Head of caudate nucleus (tissue), 42 donors: ENCODE measurements around the gene WFDC10B.
A peak's percentile ranks its signal among the peaks of the same experiment; 100 is the strongest.
"Not testable (repeated sequence)": the region's sequence is repeated elsewhere in the genome, so short reads cannot be mapped to it uniquely, and the experiment has no call there.

ENCODE experiments used
- DNase-seq, 42 donors: peaks; one replicate each; pipeline versions ENCODE4 v3.0.0 to v3.0.0-alpha.2; 2020 to 2021; ENCODE audit warnings: mixed read lengths in 7 of 42
- intact Hi-C: fragments of 100-400 bp; cut with DNase I; formaldehyde crosslinking; loops from one replicate; pipeline ENCODE4 v1.15.0; 2022

WFDC10B gene

DNA sequence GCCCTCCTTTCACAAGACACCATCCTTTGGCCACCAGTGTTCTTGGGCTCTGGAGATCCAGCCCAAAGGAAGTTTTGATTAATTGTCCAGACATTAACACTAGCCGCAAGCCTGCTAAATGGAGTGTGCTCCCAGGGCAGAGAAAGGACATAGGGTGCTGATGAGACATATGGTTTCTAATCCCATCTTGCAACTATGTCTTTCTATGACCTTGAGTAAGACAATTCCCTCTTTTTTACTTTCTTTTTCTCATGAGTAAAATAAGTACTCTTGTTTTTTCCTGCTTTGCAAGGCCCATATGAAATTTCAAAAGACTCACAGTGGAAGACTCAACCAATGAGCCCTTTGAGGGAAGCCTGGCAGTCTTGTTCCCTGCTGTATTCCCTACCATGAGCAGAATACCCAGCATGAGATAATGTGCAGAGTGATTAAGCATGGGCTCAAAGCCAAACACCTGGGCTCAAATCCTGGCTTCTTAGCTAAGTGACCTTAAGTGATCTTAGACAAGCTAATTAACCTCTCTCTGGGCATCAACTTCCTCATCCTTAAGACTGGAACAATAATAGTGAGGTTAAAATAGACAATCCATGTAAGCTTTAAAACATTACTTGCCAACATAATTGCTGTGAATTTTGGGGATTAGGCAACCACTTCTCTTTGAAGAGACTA, at the start of gene WFDC10B:
Gene WFDC10B (minus strand): TSS at position 51 of the 669 bp plus-strand sequence. CDS start 19,027 bp downstream, outside the sequence.
- DNase-seq: peak in 1 of 42 donors; percentile 1
- intact Hi-C loops: no loop called here

- DNase-seq: no peak
- intact Hi-C loops: no loop called here
These were observed 47.9 kb upstream of the WFDC10B start for GRCh38 chr20:45752746-45753145.

DNA sequence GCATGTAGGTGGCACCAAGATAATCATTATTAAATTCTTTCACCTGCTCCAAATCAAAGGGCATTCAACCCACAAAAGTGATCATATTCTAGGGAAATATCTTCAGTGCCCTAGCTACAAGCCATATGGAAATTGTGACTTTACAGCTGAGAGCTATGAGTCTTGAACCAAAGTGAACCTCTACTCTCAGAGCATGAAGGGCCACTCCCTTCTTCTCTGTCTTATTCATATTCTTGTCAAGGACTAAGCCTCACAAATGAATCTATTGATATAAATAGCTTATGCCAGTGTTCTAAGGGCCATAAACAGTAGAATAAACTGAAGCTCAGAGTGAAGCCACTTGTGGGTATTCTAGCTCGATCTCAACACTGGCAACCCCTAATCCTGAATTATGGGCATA, 46.9 kb upstream of the WFDC10B start:
- no peak for DNase-seq
- intact Hi-C loops: no loop called here

DNA sequence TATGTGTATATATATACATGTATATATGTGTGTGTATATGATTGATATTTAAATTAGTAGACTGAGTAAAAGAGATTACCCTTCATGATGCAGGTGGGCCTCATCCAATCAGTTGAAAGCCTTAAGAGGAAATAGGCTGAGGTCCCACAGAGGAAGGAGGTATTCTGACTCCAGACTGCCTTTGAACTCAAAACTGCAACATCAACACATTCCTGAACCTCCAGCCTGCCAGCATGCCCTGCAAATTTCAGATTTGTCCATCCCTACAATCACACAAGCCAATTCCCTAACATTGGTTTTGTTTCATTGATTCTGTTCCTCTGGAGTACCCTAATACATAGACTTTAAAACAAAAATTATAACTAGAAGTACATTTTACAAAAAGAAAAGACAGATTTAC, 40.2 kb upstream of the WFDC10B start:
- no peak for DNase-seq
- intact Hi-C loops: no loop called here

DNA sequence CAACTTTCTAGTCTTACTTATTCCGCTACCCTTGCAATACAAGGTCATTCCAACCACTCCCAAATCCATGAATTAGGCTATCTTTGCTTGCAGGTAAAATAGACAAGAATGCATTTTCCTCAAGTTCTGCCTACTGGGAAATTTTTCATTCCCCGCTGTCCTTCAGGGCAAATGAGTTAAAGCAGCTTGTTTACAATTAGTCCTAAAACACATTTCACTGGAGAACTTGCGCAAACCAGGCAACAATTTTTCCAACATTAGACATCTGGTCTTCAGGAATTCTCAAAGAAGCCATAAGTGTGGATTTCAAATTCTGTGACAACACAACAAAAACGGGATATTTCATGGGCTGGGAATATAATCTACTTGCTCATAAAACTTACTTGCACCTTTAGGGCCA, 37.8 kb upstream of the WFDC10B start:
- intact Hi-C loops: no loop called here

DNA sequence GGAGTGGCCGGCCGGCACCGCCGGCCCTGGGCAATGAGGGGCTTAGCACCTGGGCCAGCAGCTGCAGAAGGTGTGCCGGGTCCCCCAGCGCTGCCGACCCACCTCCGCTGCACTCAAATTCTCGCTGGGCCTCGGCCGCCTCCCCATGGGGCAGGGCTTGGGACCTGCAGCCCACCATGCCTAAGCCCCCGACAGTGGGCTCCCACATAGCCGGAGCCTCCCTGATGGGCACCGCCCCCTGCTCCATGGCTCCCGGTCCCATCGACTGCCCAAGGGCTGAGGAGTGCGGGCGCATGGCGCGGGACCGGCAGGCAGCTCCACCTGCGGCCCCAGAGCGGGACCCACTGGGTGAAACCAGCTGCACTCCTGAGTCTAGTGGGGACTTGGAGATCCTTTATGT, 31.2 kb upstream of the WFDC10B start:
- no peak for DNase-seq
- intact Hi-C loops: no loop called here

More for the DNA sequence above, 37.8 kb upstream of the WFDC10B start:
- no peak for DNase-seq

GRCh38 chr20:45735552-45735951, 30.7 kb upstream of the WFDC10B start:
- intact Hi-C loops: no loop called here
- no peak for DNase-seq

- intact Hi-C loops: no loop called here
- no peak for DNase-seq
These were observed 27.4 kb upstream of the WFDC10B start for GRCh38 chr20:45732199-45732598.

DNA sequence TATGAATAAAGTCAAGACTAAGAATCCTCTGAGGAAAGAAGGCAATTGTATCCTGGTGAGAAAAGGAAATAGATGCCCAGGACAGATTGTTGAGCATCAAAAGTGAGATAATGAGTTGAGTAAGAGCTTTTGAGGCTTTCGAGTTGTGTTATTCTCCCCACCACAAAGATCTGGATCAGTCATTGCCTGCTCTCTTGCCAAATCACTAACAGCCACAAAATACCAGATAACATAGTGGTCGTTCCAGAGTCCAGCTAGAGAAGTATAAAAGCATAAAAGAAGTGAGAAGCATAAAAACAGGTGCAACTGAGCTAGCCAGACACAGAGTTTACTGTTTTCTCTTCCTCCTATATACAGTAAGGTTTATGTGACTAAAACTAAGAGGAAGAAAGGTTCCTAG, 22.2 kb upstream of the WFDC10B start:
- DNase-seq: no peak
- intact Hi-C loops: no loop called here

DNA sequence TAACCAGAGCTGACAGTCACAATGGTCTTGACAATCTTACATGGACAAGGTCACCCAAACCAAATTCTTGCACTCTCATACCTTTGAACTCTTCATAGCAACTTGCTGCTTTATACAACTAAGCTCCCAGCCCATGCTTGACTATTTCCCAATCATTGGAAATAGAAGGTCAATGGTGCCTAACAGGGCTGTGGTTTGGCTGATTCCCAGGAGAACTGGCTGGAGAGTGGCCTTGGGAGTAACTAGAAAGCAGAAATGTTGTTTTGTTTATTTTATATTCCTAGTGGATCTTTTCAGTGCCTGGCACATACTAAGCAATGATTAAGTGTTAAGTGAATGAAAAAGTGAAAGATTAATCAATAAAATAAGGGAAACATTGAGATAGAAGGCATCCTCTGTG, 20.3 kb upstream of the WFDC10B start:
- intact Hi-C loops: no loop called here
- no peak for DNase-seq

- intact Hi-C loops: no loop called here
- DNase-seq: no peak
These were observed 17.2 kb upstream of the WFDC10B start, which contains the start of gene SPINT4 for GRCh38 chr20:45722047-45722446. Gene SPINT4 (plus strand): TSS chr20:45722347. CDS start chr20:45722368, 21 bp downstream.

- DNase-seq, intact Hi-C loops: not testable (repeated sequence)
These were observed 11.4 kb upstream of the WFDC10B start for GRCh38 chr20:45716141-45716688.

DNA sequence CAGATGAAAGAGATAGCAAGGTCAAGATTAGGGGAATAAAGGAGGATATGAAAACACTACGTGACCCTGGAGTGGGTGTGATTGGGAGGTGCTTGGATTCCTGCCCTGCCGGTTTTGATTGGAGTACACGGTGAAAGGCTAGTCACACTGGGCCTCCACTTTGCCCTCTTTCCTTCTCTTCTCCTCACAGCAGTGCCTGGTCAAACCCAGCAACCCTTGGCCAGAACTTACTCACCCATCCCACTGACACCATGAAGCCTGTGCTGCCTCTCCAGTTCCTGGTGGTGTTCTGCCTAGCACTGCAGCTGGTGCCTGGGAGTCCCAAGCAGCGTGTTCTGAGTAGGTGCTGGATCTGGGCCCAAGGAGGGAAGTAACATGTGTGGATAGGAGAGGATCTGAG, 2.9 kb downstream of the WFDC10B start, which contains the start of gene WFDC13:
Gene WFDC13 (plus strand): TSS at position 166 of the 400 bp plus-strand sequence. CDS start 86 bp downstream, at position 252.
- intact Hi-C loops: no loop called here
- DNase-seq: no peak

DNA sequence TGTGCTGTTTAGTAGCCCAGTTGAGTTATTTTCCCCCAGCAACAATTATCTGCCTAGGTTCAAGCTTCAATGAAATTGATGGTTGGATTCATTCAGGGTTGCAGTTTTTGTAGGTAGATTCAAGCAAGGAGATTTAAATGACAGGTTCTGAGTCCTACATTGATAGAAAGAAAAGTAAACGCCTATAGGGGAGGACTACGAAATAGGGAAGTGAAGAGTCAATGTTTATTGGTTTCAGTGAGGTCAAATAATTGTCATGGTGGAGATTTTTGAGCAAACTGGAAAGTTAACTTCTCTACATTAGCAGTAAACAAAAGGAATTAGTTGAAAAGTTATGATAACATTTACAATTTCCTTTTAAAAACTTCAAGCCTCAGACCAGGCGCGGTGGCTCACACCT, 3.7 kb downstream of the WFDC10B start:
- no peak for DNase-seq

GRCh38 chr20:45695496-45695895, 9.3 kb downstream of the WFDC10B start:
- intact Hi-C loops: no loop called here
- no peak for DNase-seq

More for the DNA sequence above, 3.7 kb downstream of the WFDC10B start:
- intact Hi-C loops: no loop called here

GRCh38 chr20:45693346-45693745, 11.5 kb downstream of the WFDC10B start:
- intact Hi-C loops, DNase-seq: not testable (repeated sequence)

DNA sequence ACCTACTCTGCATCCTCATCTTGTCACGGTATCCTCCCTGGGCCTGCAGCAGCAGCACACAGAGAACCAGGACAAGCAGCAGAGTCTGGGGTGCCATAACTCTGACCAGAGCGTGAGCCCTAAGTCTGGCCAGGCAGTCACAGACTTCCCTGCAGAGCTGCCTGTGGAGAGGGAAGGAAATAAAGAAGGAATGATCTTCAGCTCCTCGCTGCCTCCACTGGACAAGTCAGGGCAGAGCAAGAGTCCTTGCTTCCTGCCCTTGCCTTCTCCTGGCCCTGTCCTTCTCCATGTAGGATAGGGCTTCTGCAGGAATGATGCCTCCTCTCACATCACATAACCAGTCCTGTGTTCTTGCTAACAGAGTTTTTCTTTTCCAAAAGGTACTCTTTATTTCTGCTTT, 18.9 kb downstream of the WFDC10B start:
- no peak for DNase-seq
- intact Hi-C loops: no loop called here

DNA sequence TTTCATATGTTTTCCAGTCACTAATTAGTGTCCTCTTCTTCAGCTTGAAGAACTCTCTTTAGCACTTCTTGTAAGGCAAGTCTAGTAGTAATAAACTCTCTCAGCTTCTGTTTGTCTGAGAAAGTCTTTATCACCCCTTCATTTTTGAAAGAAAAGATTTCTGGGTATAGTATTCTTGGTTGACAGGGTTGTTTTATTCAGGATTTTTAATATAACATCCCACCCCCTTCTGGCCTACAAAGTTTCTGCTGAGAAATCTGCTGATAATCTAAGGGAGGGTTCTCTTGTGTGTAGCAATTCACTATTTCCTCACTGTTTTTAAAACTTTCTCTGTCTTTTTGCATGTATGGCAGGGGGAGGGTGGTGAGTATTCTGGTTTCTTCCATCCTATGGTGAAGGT, 25.2 kb downstream of the WFDC10B start:
- no peak for DNase-seq
- intact Hi-C loops: no loop called here

DNA sequence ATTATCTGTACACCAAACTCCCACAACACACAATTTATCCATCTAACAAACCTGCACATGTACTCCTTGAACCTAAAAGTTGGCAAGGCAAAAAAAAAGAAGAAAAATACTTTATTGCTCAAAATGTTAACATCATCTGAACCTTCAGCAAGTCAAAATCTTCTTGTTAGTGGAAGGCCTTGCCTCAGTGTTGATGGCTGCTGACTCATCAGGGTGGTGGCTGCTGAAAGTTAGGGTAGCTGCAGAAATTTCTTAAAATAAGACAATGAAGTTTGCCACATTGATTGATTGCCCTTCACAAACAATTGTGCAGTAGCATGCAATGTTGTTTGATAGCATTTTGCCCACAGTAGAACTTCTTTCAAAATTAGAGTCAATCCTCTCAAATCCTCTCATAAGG, 32.1 kb downstream of the WFDC10B start:
- intact Hi-C loops: no loop called here
- DNase-seq: peak in 1 of 42 donors; percentile 5

GRCh38 chr20:45670139-45670538, 34.7 kb downstream of the WFDC10B start, which contains the start of gene WFDC11:
Gene WFDC11 (minus strand): TSS chr20:45670239. CDS start chr20:45650600, 19,639 bp downstream.
- intact Hi-C loops: no loop called here
- DNase-seq: no peak

DNA sequence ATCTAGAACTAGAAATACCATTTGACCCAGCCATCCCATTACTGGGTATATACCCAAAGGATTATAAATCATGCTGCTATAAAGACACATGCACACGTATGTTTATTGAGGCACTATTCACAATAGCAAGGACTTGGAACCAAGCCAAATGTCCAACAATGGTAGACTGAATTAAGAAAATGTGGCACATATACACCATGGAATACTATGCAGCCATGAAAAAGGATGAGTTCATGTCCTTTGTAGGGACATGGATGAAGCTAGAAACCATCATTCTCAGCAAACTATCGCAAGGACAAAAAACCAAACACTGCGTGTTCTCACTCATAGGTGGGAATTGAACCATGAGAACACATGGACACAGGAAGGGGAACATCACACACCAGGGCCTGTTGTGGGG, 47.8 kb downstream of the WFDC10B start:
- intact Hi-C loops, DNase-seq: not testable (repeated sequence)
